A673 (cell line): ENCODE measurements around the gene TSPAN13.

Experiments
- CTCF ChIP-seq: fragments of 300-800, 200-600 bp; sonication (generic); conservative IDR thresholded peaks from 2 replicates; pipeline ENCODE4 v1.5.1; 2017; ENCODE audit warnings: low read depth, mild to moderate bottlenecking, antibody characterized with exemption, low read length, moderate library complexity, mixed read lengths
- EZH2 ChIP-seq: fragments of 200-600 bp; sonication (generic); IDR thresholded peaks from 2 replicates; pipeline ENCODE4 v1.6.1; 2017; ENCODE audit warnings: borderline replicate concordance, low read depth, mild to moderate bottlenecking, mixed read lengths, antibody characterized with exemption, low read length; ENCODE audit not compliant: poor library complexity, severe bottlenecking

GRCh38 chr7:16779051-16779450 lies 25.5 kb downstream of the TSPAN13 start:
- TF ChIP-seq CTCF (no peak), EZH2 (no peak)
